OCI-LY7 (cell line): ENCODE data around the gene MRC1.

Experiments used
- CTCF ChIP-seq: fragments of 200-600 bp; sonication (generic); conservative IDR thresholded peaks from 2 replicates; pipeline ENCODE4 v1.5.1; 2014; ENCODE audit warnings: mild to moderate bottlenecking, antibody characterized with exemption, low read length, moderate library complexity, mixed read lengths
- EZH2phosphoT487 ChIP-seq: fragments of 200-600 bp; sonication (generic); IDR thresholded peaks from 2 replicates; pipeline ENCODE4 v1.6.1; 2018; ENCODE audit warnings: low read depth, borderline replicate concordance, mild to moderate bottlenecking, mixed run types, antibody characterized with exemption, low read length, moderate library complexity, mixed read lengths

DNA sequence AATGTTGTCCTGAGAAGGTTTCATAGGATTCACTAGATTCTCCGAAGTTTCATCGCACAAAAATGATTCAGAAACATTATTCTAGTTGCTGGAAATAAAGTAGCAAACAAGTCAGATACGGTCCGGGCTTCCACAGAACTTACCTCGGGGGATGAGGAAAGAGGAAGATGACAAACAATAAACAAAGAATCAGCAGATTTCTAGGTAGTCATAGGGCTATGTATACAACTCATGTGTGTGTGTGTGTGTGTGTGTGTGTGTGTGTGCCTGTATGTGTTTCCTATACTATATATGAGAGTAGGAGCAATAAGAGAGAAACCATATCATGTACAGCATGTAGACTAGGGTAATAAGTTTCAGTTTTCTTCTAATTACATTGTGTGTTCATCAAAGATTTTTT is 40.7 kb upstream of the MRC1 start:
- TF ChIP-seq CTCF (no peak), EZH2phosphoT487 (no peak)
